ENCODE results near the gene AGXT. TPM values are rescaled to one million over a fixed set of nuclear protein-coding genes. Genes with fewer than 3 reads are reported as not detected.

Gene AGXT
- total RNA-seq, 1 experiment from 2014 or later, result 0.34 TPM

DNA sequence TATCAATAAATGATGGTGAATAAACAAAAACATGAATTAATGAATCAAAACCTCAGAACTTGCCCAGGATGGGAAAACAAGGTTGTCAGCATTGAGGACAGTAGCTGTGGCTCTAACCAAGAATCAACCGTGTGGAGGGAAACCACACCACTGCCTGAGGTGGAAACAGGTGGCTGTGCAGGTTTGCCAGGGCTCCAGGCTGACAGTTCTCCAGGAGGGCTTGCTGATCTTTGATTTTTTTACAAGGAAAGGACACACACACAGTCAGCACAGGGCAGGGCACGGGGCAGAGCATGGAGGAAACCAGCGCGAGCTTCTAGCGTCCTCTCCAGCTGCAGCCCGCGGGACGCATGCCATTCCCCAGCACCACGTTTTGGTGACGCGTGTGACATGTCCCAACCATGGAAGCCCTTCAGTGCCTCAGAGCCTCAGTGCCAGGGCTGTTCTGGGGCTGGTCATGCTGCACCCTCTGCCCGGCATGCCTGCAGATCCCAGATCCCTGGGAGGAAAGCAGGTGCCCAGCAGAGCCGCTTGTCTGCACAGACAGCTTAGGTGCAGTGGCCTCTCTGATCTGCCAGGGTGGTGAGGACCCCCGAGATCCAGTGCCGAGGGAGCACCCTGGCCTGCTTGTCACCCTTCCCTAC, 15.8 kb upstream of the AGXT start:
- H3K79me2 ChIP-seq (ENCODE audit: insufficient read depth, low read length), result no peaks in the 10 kb centered on the region
- DNase-seq (ENCODE audit: low read depth, low spot score), result no peak
- no peaks in the 10 kb centered on the region for H3K36me3 ChIP-seq (ENCODE audit: control insufficient read depth in 1 of 2, insufficient read depth in 2 of 2, low read length in 2 of 2)
- ChIA-PET CTCF (no interaction called here), RAD21 (ENCODE audit: low non-redundant PET in 1 of 2, low total read pairs in 2 of 2, uncharacterized antibody in 2 of 2, unreplicated experiment in 2 of 2) (no interaction called here), POLR2A (no interaction called here)
- intact Hi-C loops (cut with micrococcal nuclease), result loop anchor here (5.0 to 10.0 kb wide), 2 partner anchors 222 to 1025 kb away; no protein-coding TSS in a partner anchor
- H2AFZ ChIP-seq (ENCODE audit: low read depth, low read length, poor library complexity, severe bottlenecking), result no peak overlapping the region
- no peak overlapping the region for H3K9ac ChIP-seq (ENCODE audit: low read length)
- no peaks in the 10 kb centered on the region for H3K27me3 ChIP-seq (ENCODE audit: insufficient read depth, low read length)
- no peaks in the 10 kb centered on the region; a peak in 2 of 4 replicates for H3K9me3 ChIP-seq (ENCODE audit: control insufficient read depth in 1 of 2, insufficient read depth in 1 of 2, low read depth in 1 of 2, low read length in 2 of 2)
- H3K27ac ChIP-seq (ENCODE audit: low read depth, low read length), result no peak overlapping the region
- H3K4me1 ChIP-seq (ENCODE audit: control insufficient read depth in 1 of 2, insufficient read depth in 2 of 2, low read length in 2 of 2), result no peaks in the 10 kb centered on the region
- BruUV-seq (replicated peaks), result no TSS peak
- no peak overlapping the region for H3K4me3 ChIP-seq (replicated peaks in 1 of 2; ENCODE audit: low read depth in 1 of 2, low read length in 2 of 2)
- TF ChIP-seq JUND (IDR thresholded peaks at IDR 0.05) (no peak), REST (IDR thresholded peaks at IDR 0.05; ENCODE audit: low read depth) (no peak), ELF1 (IDR thresholded peaks at IDR 0.05; ENCODE audit: borderline replicate concordance, low read depth) (no peak), EGR1 (IDR thresholded peaks at IDR 0.05; ENCODE audit: low read depth) (no peak), EZH2phosphoT487 (IDR thresholded peaks at IDR 0.05; ENCODE audit: borderline replicate concordance) (no peak), CEBPB (IDR thresholded peaks at IDR 0.05; ENCODE audit: low read depth) (no peak), POLR2A (IDR thresholded peaks at IDR 0.05; ENCODE audit: borderline replicate concordance, extremely low read depth, insufficient read depth, insufficient read length) (no peak), CBX3 (IDR thresholded peaks at IDR 0.05; ENCODE audit: low read depth) (no peak), SIN3A (IDR thresholded peaks at IDR 0.05; ENCODE audit: low read depth) (no peak), FOSL1 (IDR thresholded peaks at IDR 0.05; ENCODE audit: low read depth) (no peak), ATF3 (IDR thresholded peaks at IDR 0.05) (no peak), EZH2 (IDR thresholded peaks at IDR 0.05) (no peak)
- TF ChIP-seq, protein P1, sequence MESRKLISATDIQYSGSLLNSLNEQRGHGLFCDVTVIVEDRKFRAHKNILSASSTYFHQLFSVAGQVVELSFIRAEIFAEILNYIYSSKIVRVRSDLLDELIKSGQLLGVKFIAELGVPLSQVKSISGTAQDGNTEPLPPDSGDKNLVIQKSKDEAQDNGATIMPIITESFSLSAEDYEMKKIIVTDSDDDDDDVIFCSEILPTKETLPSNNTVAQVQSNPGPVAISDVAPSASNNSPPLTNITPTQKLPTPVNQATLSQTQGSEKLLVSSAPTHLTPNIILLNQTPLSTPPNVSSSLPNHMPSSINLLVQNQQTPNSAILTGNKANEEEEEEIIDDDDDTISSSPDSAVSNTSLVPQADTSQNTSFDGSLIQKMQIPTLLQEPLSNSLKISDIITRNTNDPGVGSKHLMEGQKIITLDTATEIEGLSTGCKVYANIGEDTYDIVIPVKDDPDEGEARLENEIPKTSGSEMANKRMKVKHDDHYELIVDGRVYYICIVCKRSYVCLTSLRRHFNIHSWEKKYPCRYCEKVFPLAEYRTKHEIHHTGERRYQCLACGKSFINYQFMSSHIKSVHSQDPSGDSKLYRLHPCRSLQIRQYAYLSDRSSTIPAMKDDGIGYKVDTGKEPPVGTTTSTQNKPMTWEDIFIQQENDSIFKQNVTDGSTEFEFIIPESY (IDR thresholded peaks at IDR 0.05; ENCODE audit: extremely low read depth, insufficient replicate concordance, low read length), result no peak
- no peaks in the 10 kb centered on the region for H4K20me1 ChIP-seq (ENCODE audit: insufficient read depth)
- no peak for ATAC-seq
- no peaks in the 10 kb centered on the region for H3K9me2 ChIP-seq (ENCODE audit: insufficient read depth)
- no peak overlapping the region for H3K4me2 ChIP-seq (ENCODE audit: low read length)
